ENCODE measurements around the gene MRI1.

Gene MRI1

DNA sequence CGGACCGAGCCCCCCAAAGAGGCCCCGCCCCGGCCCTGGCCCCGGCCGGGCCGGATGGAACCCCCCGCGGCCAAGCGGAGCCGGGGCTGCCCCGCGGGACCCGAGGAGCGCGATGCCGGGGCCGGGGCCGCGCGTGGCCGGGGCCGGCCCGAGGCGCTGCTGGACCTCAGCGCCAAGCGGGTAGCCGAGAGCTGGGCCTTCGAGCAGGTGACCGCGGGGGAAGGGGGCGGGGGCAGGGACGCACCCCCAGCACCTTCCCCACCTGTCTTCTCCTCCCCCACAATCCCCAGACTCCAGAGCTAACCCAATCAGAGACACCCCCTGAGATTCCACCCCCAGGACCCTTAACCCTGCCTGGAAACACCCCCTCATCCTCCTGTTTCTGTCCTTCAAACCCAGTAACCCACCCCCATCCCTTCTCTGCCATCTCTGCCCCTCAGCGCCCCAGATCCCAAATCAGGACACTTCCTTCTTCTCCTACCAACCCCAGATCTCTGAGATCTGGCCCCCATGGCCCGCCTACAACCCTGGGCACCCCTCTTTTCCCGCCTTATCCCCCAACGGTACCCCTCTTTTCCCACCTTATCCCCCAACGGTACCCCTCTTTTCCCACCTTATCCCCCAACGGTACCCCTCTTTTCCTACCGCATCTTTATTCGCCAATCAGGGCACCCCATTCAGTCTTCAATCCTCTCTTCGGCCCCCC lies 31.4 kb downstream of the MRI1 start:
- DNase-seq: no peak

DNA sequence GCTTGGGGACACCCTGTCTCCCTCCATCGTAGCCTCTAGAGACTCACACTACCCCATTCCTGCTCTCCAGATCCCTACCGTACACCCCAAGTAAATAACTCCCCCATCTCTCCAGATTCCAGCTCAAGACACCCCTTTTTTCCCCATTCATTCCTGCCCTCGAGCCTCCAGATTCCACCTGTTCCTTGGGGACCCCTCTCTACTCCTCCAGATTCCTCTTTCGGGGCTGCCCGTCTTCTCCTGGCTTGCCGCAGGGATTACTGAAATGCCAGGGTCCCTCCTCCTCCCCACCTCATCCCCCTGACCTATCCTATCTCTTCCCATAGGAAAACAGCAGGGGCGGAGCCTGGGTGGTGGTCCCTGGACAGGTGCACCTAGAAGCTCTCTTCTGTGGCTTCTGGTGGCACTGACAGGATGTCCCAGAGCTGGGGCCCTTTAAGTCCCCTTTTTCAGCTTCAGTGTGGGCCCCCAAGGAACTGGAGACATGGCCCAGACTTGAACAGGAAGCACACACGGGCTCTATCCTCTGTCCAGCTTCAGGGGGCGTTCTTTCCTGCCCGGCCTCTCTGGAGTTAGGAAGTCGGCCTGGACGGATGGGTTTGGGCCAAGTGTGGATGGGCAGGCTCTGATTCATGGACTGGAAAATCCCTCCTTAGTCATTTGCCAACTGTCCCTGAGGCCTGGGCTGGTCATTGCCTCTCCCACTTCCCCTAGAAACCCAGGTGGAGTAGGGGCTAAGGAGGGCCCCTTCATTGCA lies 32.2 kb downstream of the MRI1 start:
- DNase-seq: no peak

DNA sequence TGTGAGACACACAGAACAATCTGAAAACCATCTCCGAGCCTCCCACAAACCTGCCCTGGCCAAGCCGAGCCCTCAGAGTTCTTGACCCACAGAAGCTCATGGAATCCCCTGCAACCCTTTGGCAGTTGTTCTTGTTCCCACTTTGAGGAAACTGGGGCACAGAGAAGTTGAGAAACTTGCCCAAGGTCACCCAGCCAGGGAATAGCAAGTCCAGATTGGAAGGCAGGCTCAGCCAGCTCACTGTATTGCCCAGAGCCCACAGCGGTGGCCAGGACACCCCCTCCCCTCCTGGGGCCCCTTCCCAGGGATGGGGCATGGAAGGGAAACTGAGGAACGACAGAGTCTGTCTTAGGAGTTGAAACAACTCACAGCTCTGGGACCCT lies 32.7 kb downstream of the MRI1 start:
- DNase-seq: no peak

GRCh38 chr19:13797870-13798269 lies 33.5 kb downstream of the MRI1 start:
- no peak for DNase-seq

DNA sequence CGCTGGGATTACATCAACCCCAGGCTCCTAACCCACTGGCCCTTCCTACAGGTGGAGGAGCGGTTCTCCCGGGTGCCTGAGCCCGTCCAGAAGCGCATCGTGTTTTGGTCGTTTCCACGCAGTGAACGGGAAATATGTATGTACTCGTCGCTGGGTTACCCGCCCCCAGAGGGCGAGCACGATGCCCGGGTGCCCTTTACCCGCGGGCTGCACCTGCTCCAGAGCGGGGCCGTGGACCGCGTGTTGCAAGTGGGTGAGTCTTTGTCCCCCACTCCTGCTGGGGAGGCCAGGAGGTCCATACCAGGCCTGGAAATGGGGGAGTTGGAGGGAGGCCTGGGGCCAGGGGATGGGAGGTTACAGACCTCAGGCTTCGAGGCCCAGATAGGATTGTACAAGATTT lies 35.3 kb downstream of the MRI1 start:
- no peak for DNase-seq

DNA sequence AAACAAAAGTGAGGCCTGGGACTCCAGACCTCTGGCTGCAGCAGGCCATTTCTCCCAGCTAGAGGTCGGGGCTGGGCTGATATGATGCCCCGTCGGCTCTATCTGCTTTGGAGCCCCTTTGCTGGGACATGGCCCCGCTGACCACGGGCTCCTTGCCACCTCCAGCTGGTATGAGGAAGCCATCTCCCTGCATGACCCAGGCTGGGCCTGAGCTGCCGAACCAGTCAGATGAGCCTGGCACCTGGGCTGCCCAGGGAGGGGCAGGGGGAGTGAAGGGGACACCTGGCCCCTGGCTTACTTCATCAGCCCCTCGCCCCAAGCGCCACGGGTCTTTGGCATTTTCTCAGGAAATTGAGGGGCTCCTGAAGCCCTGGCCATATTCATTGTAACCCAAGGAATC lies 38.7 kb downstream of the MRI1 start:
- no peak for DNase-seq

DNA sequence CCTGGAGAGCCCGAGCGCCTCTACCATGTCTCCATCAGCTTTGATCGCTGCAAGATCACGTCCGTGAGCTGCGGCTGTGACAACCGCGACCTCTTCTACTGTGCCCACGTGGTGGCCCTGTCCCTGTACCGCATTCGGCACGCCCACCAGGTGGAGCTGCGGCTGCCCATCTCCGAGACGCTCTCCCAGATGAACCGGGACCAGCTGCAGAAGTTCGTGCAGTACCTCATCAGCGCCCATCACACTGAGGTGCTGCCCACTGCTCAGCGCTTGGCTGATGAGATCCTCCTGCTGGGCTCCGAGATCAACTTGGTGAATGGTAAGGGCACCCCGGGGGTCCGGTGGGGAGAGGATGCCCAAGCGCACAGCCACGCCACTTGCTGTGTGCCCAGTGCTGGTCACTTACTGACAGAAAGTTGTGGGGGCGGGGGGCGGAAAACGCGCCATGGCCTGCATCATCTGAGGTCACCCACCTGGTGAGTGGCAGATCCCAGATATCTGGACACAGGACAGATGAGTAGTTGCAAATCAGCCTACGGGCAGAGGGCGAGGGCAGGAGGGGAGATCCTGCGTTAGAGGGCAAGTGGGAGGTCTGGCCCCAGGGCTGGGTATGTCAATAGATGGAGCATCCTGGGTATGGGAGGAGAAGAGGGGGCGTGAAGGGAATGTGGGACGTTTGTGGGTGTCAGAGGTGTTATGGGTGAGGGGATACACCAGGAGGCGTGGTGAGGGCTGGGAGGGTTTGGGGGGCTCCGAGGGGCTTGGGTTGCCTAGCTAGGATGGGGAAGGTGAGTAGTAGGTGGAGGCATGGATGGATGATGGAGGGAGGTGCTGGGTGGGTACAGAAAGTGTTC lies 40.7 kb downstream of the MRI1 start:
- no peak for DNase-seq

- no peak for DNase-seq
These were observed 42.4 kb downstream of the MRI1 start for GRCh38 chr19:13806728-13807127.

GRCh38 chr19:13807421-13808021 lies 43.2 kb downstream of the MRI1 start:
- no peak for DNase-seq

DNA sequence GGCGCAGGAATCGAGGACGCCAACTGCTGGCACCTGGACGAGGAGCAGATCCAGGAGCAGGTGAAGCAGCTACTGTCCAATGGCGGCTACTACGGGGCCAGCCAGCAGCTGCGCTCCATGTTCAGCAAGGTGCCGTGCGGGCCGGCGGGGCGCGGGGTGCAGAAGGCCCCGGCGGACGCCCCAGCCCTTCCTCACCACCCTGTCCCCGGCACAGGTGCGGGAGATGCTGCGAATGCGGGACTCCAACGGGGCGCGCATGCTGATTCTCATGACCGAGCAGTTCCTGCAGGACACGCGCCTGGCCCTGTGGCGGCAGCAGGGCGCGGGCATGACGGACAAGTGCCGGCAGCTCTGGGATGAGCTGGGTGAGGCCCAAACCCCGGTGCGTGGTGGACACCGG lies 44.5 kb downstream of the MRI1 start:
- DNase-seq: no peak

DNA sequence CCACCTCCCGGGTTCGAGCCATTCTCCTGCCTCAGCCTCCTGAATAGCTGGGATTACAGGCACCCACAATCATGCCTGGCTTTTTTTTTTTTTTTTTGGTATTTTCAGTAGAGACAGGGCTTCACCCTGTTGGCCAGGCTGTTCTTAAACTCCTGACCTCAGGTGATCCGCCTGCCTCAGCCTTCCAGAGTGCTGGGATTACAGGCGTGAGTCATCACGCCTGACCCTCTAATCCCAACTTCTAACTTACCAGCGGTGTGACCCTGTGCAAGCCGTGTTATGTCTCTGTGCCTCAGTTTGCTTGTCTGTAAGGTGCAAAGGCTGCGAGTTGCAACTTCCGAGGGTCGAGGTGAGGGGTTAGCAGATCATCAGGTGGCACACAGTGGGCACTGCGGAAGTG lies 48.2 kb downstream of the MRI1 start:
- DNase-seq: no peak

DNA sequence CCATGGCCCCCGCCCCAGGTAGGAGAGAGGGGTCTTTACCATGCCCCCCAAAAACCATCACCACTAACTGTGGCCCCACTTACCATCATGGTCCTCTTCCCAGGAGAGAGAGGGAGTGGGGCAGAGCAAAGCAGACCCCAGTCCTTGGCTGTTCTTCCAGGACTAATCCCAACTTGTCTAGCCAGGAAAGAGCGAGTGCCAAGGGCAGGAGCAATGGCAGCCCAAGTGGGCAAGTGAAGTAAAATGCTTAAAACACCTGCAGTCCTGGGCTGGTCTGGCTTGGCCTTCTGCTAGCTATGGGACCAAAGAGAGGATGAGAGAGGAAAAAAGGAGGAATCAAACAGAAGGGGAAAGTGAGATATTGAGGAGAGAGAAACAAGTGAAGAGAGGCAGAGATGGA lies 48.8 kb downstream of the MRI1 start:
- no peak for DNase-seq

DNA sequence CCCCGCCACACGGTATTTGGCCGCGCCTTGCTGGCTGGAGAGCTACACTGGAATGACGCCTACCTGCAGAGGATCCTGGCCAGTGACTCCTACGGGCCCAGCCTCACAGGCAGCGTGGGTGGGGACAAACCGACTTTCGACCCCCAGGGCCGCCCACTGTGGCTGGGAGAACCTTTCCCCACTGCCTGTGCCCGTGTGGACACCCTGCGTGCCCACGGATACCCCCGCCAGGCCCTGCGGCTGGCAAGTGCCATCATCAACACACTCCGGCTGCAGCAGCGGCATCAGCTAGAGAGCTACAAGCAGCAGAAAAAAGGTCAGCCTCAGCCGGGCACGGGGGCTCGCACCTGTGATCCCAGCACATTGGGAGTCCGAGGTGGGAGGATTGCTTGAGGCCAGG lies 50.2 kb downstream of the MRI1 start:
- no peak for DNase-seq

DNA sequence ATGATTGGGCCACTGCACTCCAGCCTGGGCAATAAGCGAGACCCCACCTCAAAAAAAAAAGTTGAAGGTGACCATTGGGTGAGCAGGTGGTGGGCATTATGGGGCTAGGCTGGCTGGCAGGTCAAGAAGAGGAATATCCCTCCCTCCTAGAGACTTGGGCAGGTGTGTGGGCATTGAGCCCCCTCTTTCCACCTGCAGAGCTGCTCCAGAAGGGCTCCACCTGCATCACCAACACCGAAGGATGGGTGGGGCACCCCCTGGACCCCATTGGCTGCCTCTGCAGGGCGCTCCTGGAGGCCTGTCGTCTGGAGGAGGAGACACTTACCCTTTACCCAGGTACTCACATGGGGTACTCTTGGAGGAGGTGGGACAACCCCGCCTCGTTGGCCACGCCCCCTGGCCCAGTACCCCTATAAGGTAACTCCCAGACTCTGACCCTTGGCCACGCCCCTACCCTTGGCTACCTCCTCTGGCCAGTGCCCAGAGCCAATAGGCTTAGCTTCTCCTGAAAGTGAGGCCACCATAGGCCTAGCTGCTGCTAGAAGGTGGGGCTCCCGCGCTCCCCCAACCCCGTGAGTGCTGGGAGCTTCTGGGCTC lies 52.8 kb downstream of the MRI1 start:
- no peak for DNase-seq

- peak; percentile 48 for DNase-seq
These were observed 53.5 kb downstream of the MRI1 start for GRCh38 chr19:13817615-13818371.

DNA sequence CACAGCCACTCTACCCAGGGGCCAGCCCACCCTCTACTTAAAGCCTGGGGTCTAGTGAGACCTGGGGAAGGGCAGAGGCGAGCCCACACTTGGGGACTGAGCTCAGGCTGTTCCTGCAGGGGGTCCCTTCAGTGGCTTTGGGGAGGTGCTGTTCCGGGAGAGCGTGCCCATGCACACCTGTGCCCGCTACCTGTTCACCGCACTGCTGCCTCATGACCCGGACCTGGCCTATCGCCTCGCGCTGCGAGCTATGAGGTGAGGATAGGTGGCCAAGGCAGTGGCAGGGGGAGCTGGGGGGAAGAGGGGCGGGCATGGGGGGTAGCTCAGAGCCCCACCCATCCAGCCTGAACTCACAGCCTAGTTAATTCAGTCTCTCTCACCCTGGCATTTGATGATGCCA lies 54.9 kb downstream of the MRI1 start:
- DNase-seq: no peak

DNA sequence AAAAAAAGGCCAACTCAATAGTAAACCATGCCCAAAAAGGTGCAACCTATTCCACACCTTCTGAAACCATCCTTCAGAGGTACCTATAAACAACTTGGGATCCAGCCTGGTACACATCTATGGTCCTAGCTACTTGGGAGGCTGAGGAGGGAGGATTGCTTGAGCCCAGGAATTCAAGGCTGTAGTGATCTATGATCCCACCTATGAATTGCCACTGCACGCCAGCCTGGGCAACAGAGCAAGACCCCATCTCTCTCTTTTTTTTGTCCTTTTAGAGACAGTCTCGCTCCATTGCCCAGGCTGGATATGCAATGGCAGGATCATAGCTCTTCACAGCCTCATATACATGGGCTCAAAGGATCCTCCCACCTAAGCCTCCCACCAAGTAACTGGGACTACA lies 57.0 kb downstream of the MRI1 start:
- DNase-seq: no peak

DNA sequence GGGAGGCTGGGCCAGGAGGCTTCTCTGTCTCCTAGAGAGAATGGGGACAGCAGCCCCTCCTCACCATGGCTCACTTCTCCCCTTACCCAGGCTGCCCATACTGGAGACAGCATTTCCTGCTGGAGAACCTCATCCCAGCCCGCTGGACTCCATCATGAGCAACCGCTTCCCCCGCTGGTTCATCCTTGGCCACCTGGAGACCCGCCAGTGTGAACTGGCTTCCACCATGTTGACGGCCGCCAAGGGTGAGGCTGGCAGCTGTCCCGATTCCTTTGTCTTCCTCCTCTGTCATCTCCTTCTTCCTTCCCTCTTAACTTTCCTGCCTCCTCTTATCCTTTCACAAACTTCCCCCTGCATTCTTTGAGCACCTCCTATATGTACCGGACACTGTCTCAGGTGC lies 58.9 kb downstream of the MRI1 start:
- DNase-seq: no peak
